KMS-11 (cell line): ENCODE measurements around the gene SLC10A7.

ENCODE experiments used
- H2AFZ ChIP-seq: fragments of 200-600 bp; sonication (generic); 2 replicates; pipeline ENCODE4 v1.6.1; 2016; ENCODE audit warnings: antibody characterized with exemption, mixed run types, low read depth
- H3K27ac ChIP-seq: fragments of 200-600 bp; sonication (generic); 2 replicates; pipeline ENCODE4 v1.6.1; 2016; ENCODE audit warnings: mild to moderate bottlenecking, mixed run types
- H3K27me3 ChIP-seq: fragments of 200-600 bp; sonication (generic); 2 replicates; pipeline ENCODE4 v1.6.1; 2017; ENCODE audit warnings: mild to moderate bottlenecking, low read depth, mixed run types, moderate library complexity; ENCODE audit not compliant: insufficient read depth
- H3K36me3 ChIP-seq: fragments of 200-600 bp; sonication (generic); 2 replicates; pipeline ENCODE4 v1.6.1; 2017; ENCODE audit warnings: mild to moderate bottlenecking, mixed run types; ENCODE audit not compliant: insufficient read depth
- H3K4me1 ChIP-seq: fragments of 200-600 bp; sonication (generic); 2 replicates; pipeline ENCODE4 v1.6.1; 2016; ENCODE audit warnings: mild to moderate bottlenecking, low read depth, mixed run types; ENCODE audit not compliant: poor library complexity, severe bottlenecking
- H3K4me2 ChIP-seq: fragments of 200-600 bp; sonication (generic); 2 replicates; pipeline ENCODE4 v1.7.0; 2016; ENCODE audit warnings: mild to moderate bottlenecking, mixed run types
- H3K4me3 ChIP-seq: fragments of 200-600 bp; sonication (generic); IDR thresholded peaks from 2 replicates; pipeline ENCODE4 v1.6.1; 2017; ENCODE audit warnings: low read depth, low read length, mixed read lengths; ENCODE audit not compliant: insufficient read depth
- H3K79me2 ChIP-seq: fragments of 200-600 bp; sonication (generic); 2 replicates; pipeline ENCODE4 v1.6.1; 2016; ENCODE audit warnings: low read depth, mixed run types; ENCODE audit not compliant: insufficient read depth
- H3K9ac ChIP-seq: fragments of 200-600 bp; sonication (generic); 2 replicates; pipeline ENCODE4 v1.6.1; 2016; ENCODE audit warnings: mild to moderate bottlenecking, mixed run types
- H4K20me1 ChIP-seq: fragments of 200-600 bp; sonication (generic); 2 replicates; pipeline ENCODE4 v1.6.1; 2016; ENCODE audit warnings: mild to moderate bottlenecking, mixed run types; ENCODE audit not compliant: insufficient read depth
- TF ChIP-seq, protein P1 (sequence below): fragments of 200-600 bp; sonication (generic); conservative IDR thresholded peaks from 2 replicates; pipeline ENCODE4 v1.6.1; 2017; ENCODE audit warnings: low read depth, mild to moderate bottlenecking, antibody characterized with exemption, low read length, moderate library complexity, mixed read lengths

The SLC10A7 gene

DNA sequence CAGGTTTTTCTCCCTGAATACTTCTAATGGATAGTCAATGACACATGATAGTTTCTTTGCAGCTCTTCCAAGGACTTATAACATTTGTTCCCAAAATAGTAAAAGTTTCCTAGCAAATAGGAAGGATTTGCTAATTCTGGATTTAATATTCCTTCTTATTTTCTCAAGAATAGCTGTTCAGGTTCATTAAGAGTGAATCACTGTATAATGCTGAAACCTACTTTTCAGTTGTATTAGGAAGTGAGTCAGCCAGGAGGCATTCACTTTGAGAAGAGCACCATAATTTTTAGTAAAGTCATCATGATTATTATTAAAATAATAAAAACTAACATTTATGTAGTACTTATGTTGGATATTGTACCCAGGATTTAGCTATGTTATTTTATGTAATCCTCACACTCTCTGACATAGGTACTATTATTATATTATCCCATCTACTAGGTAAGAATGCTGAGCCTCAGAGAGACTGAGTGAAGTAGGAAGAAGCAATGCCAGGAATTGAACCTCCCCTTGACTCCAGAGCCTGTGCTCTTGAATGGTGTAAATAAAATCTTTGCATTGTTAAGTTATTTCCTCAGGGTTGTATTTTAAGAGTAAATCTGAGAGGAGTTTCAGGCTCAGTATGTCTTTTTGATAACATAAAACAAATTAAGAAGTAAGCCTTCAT is 192.6 kb downstream of the SLC10A7 start:
- no peaks in the 10 kb centered on the region for H4K20me1 ChIP-seq
- no peak overlapping the region for H2AFZ ChIP-seq
- no peak overlapping the region for H3K4me3 ChIP-seq
- no peak overlapping the region for H3K27ac ChIP-seq
- TF ChIP-seq, protein P1, sequence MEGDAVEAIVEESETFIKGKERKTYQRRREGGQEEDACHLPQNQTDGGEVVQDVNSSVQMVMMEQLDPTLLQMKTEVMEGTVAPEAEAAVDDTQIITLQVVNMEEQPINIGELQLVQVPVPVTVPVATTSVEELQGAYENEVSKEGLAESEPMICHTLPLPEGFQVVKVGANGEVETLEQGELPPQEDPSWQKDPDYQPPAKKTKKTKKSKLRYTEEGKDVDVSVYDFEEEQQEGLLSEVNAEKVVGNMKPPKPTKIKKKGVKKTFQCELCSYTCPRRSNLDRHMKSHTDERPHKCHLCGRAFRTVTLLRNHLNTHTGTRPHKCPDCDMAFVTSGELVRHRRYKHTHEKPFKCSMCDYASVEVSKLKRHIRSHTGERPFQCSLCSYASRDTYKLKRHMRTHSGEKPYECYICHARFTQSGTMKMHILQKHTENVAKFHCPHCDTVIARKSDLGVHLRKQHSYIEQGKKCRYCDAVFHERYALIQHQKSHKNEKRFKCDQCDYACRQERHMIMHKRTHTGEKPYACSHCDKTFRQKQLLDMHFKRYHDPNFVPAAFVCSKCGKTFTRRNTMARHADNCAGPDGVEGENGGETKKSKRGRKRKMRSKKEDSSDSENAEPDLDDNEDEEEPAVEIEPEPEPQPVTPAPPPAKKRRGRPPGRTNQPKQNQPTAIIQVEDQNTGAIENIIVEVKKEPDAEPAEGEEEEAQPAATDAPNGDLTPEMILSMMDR = no peak
- H3K27me3 ChIP-seq = no peaks in the 10 kb centered on the region
- H3K9ac ChIP-seq = no peak overlapping the region
- H3K79me2 ChIP-seq = no peaks in the 10 kb centered on the region
- H3K36me3 ChIP-seq = no peaks in the 10 kb centered on the region
- peaks cover 12% of the 10 kb centered on the region for H3K4me1 ChIP-seq
- no peak overlapping the region for H3K4me2 ChIP-seq

DNA sequence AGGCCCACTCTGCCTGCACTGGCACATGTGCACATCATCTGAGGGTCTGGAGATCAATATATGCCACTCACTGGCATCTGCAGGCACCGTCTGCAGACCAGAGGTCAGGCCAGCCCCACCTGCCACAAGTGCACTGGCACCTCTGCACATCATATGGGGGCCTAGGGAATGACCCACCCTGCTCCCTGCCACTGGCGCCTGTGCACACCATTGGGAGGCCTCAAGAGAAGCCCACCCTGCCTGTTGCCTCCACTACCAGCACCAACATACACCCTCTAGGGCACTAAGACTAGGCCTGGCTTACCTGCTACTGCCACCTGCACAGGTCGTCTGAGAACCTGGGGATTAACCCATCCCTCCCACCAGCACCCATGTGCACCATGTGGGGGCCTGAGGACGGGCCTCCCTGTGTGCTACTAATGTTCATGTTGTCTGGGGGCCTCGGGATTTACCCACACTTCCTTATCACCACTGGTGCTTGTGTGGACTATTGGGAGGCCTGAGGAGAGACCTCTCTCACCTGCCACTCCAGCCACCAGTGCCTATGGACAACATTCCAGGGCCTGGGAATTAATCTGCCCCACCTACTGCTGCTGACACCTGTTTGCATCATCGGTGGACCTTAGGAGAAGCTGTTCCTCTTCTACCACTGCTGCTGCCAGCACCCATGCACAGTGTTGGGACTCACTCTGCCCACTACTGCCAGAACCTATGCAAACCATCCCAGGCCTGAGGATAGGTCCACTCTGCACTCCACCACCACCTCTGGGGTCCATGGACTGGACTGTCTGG is 193.7 kb downstream of the SLC10A7 start:
- H3K36me3 ChIP-seq = no peaks in the 10 kb centered on the region
- H3K27me3 ChIP-seq = no peaks in the 10 kb centered on the region
- no peaks in the 10 kb centered on the region for H3K79me2 ChIP-seq
- peaks cover under 1% of the 10 kb centered on the region for H3K4me1 ChIP-seq
- no peak overlapping the region for H3K27ac ChIP-seq
- TF ChIP-seq, protein P1 = no peak
- H3K4me2 ChIP-seq = no peak overlapping the region
- H3K9ac ChIP-seq = no peak overlapping the region
- H4K20me1 ChIP-seq = no peaks in the 10 kb centered on the region
- no peak overlapping the region for H3K4me3 ChIP-seq
- H2AFZ ChIP-seq = no peak overlapping the region

DNA sequence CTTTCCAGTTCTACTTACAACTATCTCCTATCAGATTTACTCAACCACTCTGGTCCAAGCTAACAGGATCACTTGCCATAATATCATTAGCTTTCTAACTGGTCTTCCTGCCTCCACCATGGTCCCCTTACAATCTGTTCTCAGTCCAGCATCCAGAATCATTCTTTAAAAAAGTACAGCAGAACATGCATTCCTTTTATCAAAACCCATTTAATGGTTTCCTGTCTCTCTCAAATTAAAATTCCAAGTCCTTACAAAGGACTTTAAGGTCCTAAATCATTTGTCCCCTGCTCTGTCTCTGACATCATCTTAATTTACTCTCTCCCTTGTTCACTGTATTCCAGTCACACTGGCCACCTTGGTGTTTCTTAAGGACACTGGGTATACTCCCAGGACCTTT is 202.8 kb downstream of the SLC10A7 start:
- Histone ChIP-seq H3K4me2 (no peak overlapping the region), H4K20me1 (no peaks in the 10 kb centered on the region), H3K27me3 (no peaks in the 10 kb centered on the region), H3K4me1 (no peaks in the 10 kb centered on the region), H3K9ac (no peak overlapping the region), H3K27ac (no peak overlapping the region), H3K79me2 (no peaks in the 10 kb centered on the region), H2AFZ (no peak overlapping the region), H3K36me3 (no peaks in the 10 kb centered on the region), H3K4me3 (no peak overlapping the region)
- TF ChIP-seq, protein P1 = no peak

DNA sequence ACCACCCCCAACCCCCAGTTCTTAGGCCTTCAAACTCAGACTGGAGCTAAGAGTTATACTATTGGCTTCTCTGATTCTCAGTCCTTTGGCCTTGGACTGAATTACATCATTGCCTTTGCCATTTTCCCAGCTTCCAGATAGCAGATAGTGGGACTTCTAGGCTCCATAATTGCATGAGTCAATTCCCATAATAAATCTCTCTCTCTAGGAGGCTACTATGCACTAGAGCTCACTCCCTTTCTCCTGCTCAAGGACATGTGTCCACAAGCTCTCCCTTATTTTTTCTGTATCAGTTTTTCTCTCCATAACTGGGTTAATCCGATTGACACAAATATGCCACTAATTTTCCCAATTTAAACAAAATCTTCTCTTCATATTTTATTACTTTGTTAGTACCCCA is 204.0 kb downstream of the SLC10A7 start:
- H3K27me3 ChIP-seq = no peaks in the 10 kb centered on the region
- H3K27ac ChIP-seq = no peak overlapping the region
- no peak overlapping the region for H2AFZ ChIP-seq
- H4K20me1 ChIP-seq = no peaks in the 10 kb centered on the region
- H3K79me2 ChIP-seq = no peaks in the 10 kb centered on the region
- H3K4me2 ChIP-seq = no peak overlapping the region
- H3K4me1 ChIP-seq = no peaks in the 10 kb centered on the region
- no peak overlapping the region for H3K4me3 ChIP-seq
- H3K36me3 ChIP-seq = no peaks in the 10 kb centered on the region
- TF ChIP-seq, protein P1 = no peak
- H3K9ac ChIP-seq = no peak overlapping the region
